ENCODE results near the gene PTTG1.

GRCh38 chr5:160452036-160452435 is 30.4 kb downstream of the PTTG1 start:
- TF ChIP-seq CTCF (IDR thresholded peaks at IDR 0.05) (no peak), POLR2A (IDR thresholded peaks at IDR 0.05) (no peak)
